Embryonic facial prominence (tissue), 1 donor: ENCODE measurements around the gene DCLRE1B.

Experiments
- DNase-seq: peaks from one replicate; pipeline ENCODE4 v3.0.0-alpha.2; 2016; ENCODE audit errors: extremely low spot score

Gene DCLRE1B

GRCh38 chr1:113887402-113888175, 17.5 kb upstream of the DCLRE1B start, which contains the start of gene BCL2L15:
TSS of gene BCL2L15 (minus strand) at chr1:113887581. CDS start at chr1:113887375, 206 bp downstream.
- DNase-seq = no peak

DNA sequence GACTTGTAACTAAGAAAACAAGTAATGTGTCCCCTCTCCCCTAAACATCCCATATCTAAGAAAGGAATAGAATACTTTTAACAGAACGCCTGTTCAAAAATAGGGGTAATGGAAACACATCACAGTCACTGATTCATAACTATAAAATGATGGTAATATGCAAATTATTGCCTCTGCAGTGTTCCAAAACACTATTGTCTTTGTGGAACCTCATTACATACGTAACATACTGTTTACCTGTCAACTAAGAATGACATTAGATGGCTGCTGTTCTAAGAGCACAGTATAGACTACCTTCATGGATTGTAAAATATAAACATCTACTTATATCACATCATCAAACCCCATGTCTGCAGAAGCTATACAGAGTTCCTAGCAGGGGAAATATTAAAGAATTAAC, 14.3 kb upstream of the DCLRE1B start:
- no peak for DNase-seq

DNA sequence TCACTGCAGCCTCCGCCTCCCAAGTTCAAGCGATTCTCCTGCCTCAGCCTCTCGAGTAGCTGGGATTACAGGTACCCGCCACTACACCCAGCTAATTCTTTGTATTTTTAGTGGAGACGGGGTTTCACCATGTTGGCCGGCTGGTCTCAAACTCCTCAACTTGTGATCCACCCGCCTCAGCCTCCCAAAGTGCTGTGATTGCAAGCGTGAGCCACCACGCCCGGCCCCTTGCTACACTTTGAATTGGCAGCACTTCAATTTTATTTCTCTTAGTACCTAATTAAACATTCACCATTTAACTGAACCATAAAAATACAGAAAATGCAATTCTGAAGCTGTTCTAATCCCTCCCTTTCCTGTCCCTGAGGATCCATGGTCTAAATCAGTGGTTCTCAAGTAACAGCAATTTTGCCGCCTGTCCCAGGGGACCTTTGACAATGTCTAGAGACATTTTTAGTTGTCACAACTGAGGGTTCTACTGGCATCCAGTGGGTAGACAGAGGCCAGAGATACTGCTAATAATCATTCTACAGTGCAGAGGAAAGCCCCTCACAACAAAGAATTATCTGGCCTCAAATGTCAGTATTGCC, 13.4 kb upstream of the DCLRE1B start:
- no peak for DNase-seq

DNA sequence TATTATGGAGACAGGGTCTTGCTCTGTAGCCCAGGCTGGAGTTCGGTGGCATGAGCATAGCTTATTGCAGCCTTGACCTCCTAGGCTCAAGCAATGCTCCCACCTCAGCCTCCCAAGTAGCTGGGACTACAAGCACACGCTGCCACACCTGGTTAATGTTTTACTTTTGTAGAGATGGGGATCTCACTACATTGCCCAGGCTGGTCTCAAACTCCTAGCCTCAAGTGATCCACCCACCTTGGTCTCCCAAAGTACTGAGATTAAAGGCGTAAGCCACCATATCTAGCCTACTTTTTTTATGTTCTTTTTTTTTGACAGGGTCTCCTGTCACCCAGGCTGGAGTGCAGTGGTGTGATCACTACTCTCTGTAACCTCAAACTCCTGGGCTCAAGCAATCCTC, 11.9 kb upstream of the DCLRE1B start:
- DNase-seq = no peak

GRCh38 chr1:113895098-113895497, 10.0 kb upstream of the DCLRE1B start:
- DNase-seq = no peak

GRCh38 chr1:113895961-113896360, 9.2 kb upstream of the DCLRE1B start:
- no peak for DNase-seq

DNA sequence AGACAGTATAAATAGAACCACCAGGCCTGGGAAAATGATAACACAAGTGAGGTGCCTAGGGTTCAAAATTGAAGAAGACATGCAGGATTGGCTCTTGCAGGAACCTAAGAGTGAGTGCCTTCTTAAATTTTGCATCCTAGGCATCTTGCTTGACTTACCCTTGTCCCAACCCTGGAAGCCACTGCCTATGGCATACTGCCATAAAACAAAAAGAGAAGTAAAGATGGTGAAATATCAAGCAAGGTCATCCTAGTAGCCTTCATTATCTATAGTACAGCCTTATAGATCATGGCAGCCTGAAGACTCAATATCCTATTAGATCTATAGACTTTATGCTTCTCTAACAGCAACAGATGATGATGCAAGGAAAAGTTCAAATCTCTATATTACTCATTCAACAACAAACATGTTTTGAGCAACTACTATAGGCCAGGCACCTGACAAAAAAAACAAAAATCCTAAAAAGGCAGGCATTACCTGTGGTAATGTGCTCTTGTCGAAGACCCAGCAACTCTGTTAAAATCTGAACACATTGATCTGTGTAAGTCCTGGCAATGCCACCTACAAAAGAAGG, 6.8 kb upstream of the DCLRE1B start:
- DNase-seq = no peak

- no peak for DNase-seq
Observed at GRCh38 chr1:113899111-113899510, 6.0 kb upstream of the DCLRE1B start.

GRCh38 chr1:113901191-113901590, 3.9 kb upstream of the DCLRE1B start:
- DNase-seq = no peak

- no peak for DNase-seq
Observed at GRCh38 chr1:113903501-113904292, 1.4 kb upstream of the DCLRE1B start.

- DNase-seq = peak; percentile 39
Observed at GRCh38 chr1:113904293-113904673, 843 bp upstream of the DCLRE1B start.

DNA sequence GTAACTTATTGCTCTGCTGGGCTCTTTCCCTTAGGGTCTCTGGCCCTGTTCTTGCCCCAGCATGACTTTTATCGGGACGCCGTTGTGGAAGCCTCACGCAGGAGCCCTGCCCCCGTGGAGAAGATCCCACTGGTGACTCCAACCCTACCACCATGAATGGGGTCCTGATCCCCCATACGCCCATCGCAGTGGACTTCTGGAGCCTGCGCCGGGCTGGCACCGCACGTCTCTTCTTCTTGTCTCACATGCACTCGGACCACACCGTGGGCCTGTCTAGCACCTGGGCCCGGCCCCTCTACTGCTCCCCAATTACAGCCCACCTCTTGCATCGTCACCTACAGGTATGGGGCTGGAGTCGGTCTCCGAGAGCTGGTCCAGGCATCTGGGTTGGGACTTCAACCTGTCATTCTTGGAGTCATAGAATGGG, 322 bp downstream of the DCLRE1B start:
- DNase-seq = peak; percentile 22

- no peak for DNase-seq
Observed at GRCh38 chr1:113912594-113913311, 7.6 kb downstream of the DCLRE1B start.

GRCh38 chr1:113913312-113913668, 8.2 kb downstream of the DCLRE1B start:
- no peak for DNase-seq

- no peak for DNase-seq
Observed at GRCh38 chr1:113913887-113914664, 8.9 kb downstream of the DCLRE1B start.

GRCh38 chr1:113916974-113917373, 11.8 kb downstream of the DCLRE1B start:
- DNase-seq = no peak

DNA sequence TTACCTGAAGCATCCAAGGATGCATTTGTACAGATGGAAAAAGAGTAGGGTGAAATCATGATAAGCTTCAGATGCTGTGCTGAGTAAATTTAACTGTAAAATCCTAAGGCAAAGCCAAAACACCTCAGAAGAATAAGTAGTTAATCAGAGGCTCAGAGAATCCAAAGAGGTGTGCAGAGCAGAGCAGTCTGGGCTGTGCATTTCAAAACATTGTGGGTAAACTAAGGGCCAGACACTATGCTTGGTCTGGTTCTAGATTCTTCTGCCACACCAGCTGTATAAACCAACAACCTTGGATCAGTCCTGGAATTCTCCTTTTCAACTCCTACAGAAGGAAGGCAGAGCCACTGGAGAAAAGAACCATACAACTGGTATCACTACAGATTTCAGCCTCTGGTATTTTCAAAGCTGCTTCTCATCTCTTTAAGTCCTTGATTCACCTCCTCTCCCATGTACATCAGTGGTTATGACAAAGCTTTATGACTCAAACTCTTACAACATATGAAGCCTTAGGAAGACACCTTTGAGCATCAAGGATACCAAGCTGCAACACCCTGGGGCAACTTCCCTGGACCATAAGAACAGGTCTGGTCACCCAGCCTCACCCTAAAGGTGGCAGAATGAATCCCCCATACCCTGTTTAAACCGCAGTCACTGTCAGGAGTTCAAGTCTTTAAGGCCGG, 12.4 kb downstream of the DCLRE1B start:
- DNase-seq = no peak

DNA sequence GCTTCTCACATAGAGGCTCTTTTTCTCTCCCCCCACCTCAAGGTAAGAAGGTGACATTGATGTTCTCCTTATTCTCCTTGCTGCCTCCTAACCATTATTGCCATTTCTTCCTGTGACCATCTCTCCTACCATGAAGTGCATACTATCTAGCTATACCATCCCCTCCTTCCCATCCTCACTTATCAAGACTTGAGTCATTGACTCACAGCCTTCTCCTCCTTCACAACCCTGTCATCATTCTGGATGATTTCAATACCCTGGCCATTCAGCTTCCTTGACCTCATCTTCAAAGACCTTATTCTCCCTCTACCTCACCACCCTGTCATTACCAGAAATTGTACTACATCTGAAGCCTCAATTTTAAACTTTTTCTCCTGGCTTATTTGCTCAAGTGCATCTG, 13.1 kb downstream of the DCLRE1B start:
- DNase-seq = no peak

DNA sequence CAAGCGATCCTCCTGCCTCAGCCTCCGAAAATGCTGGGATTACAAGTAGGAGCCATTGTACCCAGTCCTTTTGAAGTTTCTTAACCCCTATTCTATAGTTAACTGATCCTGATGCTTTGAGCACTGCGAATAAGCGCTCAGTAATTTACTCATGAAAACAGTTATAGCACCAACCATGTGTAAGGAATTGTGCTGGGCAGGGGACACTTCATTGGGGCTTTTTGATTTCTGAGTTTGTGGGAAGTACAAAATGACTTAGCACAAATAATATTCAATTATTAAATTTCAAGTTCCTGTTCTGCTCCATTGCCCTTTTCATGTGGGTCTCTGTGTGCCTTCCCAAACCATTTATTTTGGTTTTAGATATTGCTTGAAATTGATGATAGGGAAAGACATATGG, 17.8 kb downstream of the DCLRE1B start:
- no peak for DNase-seq

- no peak for DNase-seq
Observed at GRCh38 chr1:113924473-113924872, 19.3 kb downstream of the DCLRE1B start.
